GM12891 (cell line): ENCODE data around the gene ENPEP.
A peak's percentile ranks its signal among the peaks of the same experiment; 100 is the strongest.

Experiments
- DNase-seq: peaks from one replicate; pipeline ENCODE4 v3.0.0; 2011; ENCODE audit warnings: low spot score; ENCODE audit not compliant: insufficient read length
- FAIRE-seq: peaks from 2 replicates; lab custom pipeline; 2011; peaks lifted over from hg19 to GRCh38; lab: Jason Lieb, UNC
- PAX5 ChIP-seq: IDR thresholded peaks from 2 replicates; pipeline ENCODE4 v1.6.1; 2011; ENCODE audit warnings: low read length, moderate library complexity, mild to moderate bottlenecking; ENCODE audit not compliant: insufficient read depth, severe bottlenecking
- POLR2A ChIP-seq: IDR thresholded peaks from 2 replicates; pipeline ENCODE4 v1.6.1; 2011; ENCODE audit warnings: low read depth, low read length, control low read depth
- POLR2AphosphoS5 ChIP-seq: IDR thresholded peaks from 2 replicates; pipeline ENCODE4 v1.6.1; 2011; ENCODE audit warnings: low read depth, low read length, control low read depth
- POU2F2 ChIP-seq: IDR thresholded peaks from 2 replicates; pipeline ENCODE4 v1.6.1; 2011; ENCODE audit warnings: low read depth, mild to moderate bottlenecking, control low read depth, low read length, moderate library complexity
- SPI1 ChIP-seq: IDR thresholded peaks from 2 replicates; pipeline ENCODE4 v1.6.1; 2011; ENCODE audit warnings: low read depth, low read length, control low read depth
- TAF1 ChIP-seq: IDR thresholded peaks from 2 replicates; pipeline ENCODE4 v1.6.1; 2011; ENCODE audit warnings: low read depth, low read length, control low read depth

Gene ENPEP

DNA sequence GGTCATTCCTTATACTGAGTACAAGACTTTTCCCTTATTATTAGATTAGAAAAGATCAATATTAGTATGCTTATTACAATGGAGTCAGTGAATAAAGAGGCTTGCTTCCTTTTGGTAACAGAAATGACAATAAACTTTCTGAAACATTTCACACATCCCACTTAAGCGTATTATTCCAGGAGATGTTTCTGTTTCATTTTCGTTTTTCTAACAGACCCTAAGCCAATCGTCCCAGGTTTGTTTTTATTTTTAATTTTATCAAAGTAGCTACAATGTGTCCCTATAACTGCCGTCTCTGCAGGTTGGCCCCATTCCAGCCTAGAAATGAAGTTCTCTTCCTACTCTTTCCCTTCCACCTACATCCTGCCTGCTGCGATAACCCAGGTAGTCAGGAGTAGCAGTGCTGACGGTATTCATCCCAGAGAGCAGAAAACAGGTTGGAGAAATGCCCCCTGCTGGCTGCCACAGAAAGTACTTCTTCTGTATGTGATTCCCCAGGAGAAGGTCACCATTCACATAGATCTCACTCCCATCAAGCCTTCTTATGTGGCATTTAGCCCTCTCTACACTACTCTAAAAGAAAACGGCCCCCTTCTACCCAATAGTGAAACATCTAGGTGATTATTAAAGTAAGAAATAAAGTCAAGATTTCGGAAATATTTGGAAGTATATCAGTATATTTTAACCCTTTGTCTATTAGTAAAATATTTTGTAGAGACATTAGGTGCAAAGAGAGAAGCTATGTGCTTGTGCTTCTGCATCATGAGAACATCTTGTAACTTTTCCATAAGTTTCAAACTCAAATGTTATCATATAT lies 40.4 kb downstream of the ENPEP start:
- no peak for TF ChIP-seq POLR2A
- no peak for TF ChIP-seq POLR2AphosphoS5
- TF ChIP-seq SPI1: no peak
- TF ChIP-seq PAX5: no peak
- FAIRE-seq: peak; percentile 94

DNA sequence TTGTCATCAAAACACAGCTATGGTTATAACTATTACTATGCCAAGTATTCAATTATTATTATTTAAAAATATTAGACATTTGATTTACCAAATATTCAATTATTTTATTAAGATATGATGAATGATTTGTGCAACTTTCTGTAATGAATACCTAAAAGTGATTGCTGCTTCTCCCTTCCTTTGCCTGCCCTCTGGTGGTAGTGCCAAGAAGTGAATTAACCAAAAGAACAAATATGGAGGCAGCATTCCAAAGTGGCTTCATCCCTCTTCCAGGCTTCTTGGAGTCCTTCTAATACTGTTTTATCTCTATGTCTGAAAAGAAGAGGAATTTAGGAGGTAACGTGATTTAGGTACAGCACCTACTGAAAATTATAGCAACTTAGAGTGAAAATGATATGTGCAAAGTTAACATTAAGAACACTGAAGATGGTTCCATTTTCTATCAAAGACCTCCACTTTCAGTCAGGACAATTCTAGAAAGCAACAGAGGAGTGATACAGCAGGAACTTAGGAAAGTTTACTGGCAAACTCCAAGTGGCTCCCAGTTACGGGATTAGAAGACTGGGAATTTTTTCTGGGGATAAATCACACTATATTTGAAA lies 43.0 kb downstream of the ENPEP start:
- DNase-seq: no peak
- no peak for FAIRE-seq
- TF ChIP-seq POLR2AphosphoS5: no peak
- no peak for TF ChIP-seq SPI1
- no peak for TF ChIP-seq POLR2A
- TF ChIP-seq POU2F2: no peak
- no peak for TF ChIP-seq TAF1
- no peak for TF ChIP-seq PAX5

More for the DNA sequence above, 40.4 kb downstream of the ENPEP start:
- DNase-seq: no peak

DNA sequence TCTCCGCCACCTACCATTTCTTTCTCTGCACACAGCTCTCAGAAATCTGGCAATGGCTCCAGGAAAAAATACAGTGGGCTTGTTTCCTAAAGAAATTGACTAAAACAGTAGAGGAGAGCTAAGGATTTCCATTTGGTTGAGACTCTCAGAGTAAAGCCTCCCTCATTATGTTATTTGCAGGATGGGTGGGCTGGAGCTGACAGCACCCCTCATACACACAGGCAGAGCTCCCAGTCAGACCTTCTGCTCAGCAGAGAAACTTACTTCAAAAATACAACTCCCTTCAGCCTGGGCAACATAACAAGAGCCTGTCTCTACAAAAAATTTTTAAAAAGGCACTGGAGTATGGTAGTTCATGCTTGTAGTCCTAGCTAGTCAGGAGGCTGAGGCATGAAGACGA lies 44.9 kb downstream of the ENPEP start:
- DNase-seq: no peak
- no peak for TF ChIP-seq SPI1
- TF ChIP-seq POU2F2: no peak
- TF ChIP-seq POLR2AphosphoS5: no peak
- TF ChIP-seq TAF1: no peak
- no peak for TF ChIP-seq PAX5
- no peak for TF ChIP-seq POLR2A
- no peak for FAIRE-seq

- FAIRE-seq (no peak), DNase-seq (no peak)
- TF ChIP-seq SPI1 (no peak), PAX5 (no peak)
These were observed 50.6 kb downstream of the ENPEP start for GRCh38 chr4:110526589-110526988.

DNA sequence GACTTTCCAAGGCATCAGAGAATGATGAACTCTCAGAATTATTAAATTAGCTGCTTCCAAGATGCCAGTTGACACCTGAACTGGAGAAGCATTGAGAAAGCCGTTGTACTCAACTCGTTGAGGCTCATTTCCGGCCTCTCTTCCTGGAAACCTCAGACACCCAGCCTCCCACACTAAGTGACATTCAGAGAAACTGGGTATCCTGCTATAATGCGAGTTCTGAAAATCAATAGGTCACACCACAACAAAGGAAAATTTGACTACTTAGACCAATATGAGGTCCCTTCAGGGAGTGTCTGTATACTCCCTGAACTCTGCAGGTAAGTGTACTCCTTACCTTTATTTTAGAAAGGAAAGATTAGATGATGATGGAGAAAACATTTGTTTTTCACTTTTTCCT lies 51.2 kb downstream of the ENPEP start:
- no peak for DNase-seq
- TF ChIP-seq TAF1: no peak
- no peak for TF ChIP-seq SPI1
- no peak for TF ChIP-seq POLR2AphosphoS5
- TF ChIP-seq PAX5: no peak
- TF ChIP-seq POU2F2: no peak
- TF ChIP-seq POLR2A: no peak
- FAIRE-seq: no peak

DNA sequence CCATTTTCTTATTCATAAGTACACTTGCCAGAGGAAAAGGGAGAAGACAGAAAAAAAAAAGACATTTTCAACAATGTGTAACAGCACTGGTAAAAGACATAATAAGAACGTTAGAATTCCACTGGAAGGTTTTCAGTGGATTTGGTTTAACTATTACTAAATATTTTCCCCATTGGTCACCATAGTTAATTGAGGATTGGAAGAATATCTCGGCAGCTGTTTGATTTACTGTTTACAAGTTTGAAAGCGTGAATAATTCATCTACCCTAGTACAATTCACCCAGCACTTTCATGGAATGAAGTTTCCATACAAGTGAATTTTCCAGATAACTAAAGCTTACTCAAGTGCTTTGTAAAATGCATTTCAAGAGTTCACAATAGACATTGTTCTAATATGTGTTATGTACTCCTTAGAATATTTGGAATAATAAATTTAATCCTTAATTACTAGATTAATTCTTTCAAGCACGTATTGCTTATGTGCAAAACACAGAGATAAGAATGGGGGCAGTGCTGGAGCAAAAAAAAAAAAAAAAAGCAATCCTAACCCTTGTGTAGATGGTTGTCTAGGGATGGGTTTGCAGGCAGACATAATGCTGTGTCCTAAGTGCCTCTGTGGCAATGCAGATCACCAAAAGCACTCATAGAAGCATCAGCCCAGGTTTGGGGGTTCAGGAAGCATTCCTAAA lies 57.1 kb downstream of the ENPEP start:
- TF ChIP-seq PAX5 (no peak), TAF1 (no peak), SPI1 (no peak), POLR2AphosphoS5 (no peak), POU2F2 (no peak), POLR2A (no peak)
- no peak for FAIRE-seq
- DNase-seq: no peak

DNA sequence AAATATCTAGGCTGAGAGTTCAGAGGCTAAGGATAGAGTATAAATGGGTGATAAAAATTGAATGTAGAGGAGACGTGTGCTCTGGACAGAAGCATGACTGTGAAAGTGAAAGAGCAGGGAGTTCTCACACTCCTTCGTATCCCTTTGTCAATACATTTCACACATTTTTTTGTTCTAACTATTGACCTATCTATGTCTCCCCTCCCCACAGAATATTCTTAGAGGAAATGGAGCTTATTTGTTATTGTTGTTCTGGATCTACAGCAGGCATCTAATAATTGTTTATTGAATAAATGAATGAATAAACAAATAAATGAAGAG lies 57.6 kb downstream of the ENPEP start:
- DNase-seq: no peak
- no peak for FAIRE-seq
- no peak for TF ChIP-seq POU2F2
- no peak for TF ChIP-seq POLR2A
- no peak for TF ChIP-seq TAF1
- TF ChIP-seq POLR2AphosphoS5: no peak
- TF ChIP-seq SPI1: no peak
- no peak for TF ChIP-seq PAX5

DNA sequence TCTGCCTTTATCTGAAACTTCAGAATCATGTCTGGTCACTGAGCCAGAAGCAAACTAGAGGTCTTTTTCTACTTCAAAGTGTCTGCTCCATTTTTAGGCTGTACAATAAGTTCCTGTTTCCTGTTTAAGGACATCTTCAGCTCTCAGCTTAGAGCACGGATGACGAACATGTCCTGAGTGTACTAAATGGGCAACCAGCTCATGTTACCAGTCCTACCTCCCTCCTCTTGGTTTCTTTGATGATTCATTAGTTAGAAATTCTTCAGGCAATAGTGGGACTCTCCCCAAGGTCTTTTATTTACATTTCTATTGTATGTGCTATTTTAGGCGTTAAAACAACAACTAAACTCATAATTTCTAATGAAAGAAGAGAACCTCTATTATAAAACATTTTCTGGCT lies 58.0 kb downstream of the ENPEP start:
- TF ChIP-seq POLR2AphosphoS5 (no peak), POU2F2 (no peak), POLR2A (no peak)
- no peak for DNase-seq
- peak; percentile 5 for FAIRE-seq

DNA sequence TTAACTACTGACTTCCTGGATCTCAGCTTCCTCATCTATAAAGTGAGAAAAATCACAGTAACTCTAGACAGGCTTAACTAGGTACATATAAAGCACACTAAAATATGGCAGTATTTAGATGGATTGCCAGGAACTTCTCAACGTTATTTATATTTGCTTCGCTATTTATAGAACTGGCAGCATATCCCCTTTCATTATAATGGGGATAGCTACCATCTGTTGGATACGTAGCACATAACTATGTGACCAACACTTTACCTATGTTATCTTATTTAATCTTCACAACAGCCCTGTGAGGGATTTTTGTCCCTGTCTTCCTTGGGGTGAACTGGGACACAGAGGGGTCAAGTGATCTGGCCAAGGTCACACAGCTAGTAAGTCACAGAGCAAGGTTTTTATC lies 64.6 kb downstream of the ENPEP start:
- FAIRE-seq: no peak
- TF ChIP-seq SPI1: no peak
- TF ChIP-seq POLR2AphosphoS5: no peak
- no peak for TF ChIP-seq PAX5
- no peak for TF ChIP-seq POLR2A
- no peak for TF ChIP-seq POU2F2
- TF ChIP-seq TAF1: no peak
- DNase-seq: no peak
